ENCODE data around the gene AEN.

The AEN gene

DNA sequence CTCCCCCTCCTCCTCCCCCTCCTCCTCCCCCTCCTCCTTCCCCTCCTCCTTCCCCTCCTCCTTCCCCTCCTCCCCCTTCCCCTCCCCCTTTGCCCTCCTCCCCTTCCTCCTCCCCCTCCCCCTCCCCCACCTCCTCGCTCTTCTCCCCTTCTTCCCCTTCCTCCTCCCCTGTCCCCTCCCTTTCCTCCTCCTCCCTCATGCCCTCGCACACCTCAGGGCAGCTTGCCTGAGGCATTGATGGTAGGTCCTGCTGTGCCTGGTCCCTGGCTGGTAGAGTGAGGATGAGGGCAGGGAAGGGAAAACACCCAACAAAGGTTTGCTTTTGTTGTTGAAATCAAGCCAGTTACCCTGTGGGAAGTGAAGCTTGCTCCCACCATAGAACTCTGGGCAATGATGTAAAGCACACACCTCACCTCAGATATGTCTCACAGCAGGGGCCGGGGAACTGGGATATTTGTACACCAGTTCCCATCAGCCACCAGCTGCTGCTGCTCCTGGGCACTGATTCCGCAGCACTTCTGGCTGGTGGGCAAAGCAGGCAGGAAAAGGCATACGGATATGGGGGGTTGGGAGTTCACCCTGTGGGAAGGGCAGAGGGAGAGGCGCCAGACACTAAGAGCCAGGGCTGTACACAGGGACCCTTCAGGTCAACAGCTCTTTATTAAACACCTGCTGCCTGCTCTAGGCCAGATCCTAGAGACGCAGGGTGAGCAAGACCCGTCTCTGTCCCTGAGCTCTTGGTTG lies 31.5 kb downstream of the AEN start:
- no peak for DNase-seq

DNA sequence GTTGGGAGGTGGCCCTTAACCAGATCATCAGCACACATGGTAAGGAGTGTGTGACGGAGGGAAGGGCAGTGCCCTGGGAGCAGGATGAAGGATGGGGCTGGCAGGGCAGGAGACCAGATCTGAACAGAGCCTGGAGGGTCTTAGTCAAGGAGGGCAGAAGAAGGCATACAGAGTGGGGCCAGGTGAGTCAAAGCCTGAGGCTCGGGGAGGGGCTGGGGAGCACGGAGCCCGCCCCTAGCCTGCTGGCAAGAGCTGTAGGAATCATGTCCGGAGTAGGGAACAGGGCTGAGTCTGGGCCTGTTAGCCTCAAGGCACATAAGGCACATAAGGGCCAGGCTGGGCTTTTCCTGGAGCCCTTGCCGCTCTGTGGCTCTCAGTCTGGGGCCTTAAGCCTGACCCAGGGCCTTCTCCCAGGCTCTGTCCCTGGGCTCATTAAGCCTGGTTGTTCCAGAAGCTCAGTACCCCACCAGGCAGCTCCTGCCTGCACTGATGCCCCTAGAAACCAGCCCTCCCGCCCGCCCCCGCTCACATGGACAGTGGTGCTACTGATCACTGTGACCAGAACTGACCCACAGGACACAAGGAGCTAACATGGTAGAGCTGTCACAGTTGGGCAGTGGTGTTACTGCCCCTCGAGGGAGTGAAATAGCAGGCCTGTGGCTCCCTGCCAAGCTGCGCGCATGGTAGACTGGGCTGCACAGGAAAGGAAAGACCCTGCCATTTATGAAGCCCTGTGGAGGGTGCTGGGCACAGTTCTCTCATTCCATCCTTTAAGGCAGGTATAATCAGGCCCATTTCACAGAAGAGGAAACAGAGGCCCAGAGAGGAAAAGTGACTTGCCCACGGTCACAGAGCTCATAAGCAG lies 32.3 kb downstream of the AEN start:
- DNase-seq = no peak

DNA sequence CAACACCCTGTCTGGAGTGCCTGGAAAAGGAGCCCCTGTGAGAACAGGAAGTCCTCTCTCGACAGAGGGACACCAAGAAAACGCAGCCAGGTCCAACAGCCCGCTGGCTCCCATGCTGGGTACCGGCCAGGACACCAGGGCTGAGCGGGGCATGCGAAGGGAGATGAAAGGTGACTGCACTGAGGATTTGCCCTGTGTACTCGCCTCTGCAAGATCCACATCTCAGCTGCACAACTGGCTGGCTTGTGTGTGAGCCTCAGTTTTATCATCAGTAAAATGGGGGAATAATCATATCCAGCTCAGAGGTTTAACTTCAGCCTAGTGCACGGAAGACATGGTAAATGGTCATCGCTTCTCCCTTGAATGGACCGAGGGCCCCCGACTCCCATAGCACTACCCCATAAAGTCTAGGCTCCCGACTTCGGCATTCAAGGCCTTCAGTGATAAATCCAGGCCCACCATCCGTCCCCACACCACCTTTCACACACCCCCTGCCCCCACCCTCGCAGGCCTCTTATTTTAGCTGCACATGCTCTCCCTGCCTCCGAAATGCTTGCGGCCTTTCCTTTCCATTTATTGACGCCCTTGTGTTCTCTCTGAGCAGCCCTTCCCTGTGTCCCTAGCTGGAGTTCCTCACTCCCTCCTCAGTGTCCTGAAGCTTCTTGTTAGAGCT lies 33.4 kb downstream of the AEN start:
- no peak for DNase-seq

DNA sequence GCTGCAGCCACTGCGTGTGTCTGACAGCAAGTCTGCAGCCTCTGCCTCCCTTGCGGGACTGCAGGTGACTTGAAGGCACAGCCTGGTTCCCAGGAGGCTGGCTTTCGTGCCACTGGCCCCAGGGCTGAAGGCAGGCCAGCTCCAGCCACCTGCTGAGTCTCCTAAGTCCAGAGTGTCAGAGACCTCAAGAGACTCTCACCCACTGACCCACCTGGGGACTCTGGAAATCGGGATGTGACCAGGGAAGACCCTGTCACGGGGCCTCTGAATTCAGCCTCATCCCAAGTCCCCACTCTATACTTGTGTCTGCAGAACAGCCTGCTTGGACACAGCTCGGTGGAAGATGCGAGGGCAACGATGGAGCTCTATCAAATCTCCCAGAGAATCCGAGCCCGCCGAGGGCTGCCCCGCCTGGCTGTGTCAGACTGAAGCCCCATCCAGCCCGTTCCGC lies 34.0 kb downstream of the AEN start:
- DNase-seq = no peak

DNA sequence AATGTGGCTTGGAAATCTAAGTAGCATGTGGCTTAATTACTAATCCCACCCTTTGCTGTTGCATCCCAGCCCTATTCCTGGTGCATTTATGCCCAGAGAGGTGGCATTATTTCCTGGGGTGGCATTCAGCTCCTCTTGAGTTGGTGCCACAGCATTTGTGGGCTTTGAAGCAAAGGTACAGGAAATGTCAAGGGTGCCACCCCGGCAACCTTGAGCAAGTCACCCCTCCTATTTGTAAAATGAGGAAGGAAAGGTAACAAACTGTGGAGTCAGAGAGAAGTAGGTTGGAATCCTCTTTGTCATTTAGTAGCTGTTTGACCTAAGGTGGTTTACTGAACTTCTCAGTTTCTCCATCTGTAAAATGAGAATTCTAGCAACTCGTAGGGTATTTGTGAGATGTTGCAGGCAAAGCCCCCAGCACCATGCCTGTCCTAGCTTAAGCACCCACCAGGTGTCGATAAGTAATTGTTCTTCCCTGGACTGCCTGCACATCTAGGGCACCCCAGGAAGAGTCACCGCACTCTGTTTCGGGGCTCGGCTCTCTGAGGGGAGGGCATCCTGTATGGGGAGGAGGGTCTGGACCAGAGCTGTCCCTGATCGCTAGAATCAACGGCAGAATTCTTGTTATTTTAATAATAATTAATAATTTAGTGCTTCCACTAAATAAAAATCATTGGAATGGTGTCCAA lies 34.8 kb downstream of the AEN start:
- no peak for DNase-seq

DNA sequence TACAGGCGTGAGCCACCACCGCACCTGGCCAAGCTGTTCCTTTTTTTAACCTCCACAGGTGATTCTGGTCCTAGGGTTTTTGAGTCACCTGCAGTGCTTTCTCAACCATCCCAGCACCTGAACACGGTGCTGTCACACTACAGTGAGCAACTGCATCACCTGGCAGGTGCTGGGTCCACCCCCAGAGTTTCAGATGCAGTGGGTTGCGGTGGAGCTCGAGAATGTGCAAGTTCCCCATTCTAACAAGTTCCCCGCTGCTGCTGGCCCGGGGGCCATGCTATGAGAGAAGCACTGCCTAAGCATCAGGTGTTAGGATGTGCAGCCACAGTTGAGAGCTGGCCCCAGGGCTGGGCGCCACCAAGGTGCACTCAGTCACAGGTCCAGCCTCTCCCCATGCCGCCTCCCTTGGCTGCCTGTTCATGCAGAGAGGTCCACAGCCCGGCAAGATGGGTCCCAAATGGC lies 35.7 kb downstream of the AEN start:
- no peak for DNase-seq

DNA sequence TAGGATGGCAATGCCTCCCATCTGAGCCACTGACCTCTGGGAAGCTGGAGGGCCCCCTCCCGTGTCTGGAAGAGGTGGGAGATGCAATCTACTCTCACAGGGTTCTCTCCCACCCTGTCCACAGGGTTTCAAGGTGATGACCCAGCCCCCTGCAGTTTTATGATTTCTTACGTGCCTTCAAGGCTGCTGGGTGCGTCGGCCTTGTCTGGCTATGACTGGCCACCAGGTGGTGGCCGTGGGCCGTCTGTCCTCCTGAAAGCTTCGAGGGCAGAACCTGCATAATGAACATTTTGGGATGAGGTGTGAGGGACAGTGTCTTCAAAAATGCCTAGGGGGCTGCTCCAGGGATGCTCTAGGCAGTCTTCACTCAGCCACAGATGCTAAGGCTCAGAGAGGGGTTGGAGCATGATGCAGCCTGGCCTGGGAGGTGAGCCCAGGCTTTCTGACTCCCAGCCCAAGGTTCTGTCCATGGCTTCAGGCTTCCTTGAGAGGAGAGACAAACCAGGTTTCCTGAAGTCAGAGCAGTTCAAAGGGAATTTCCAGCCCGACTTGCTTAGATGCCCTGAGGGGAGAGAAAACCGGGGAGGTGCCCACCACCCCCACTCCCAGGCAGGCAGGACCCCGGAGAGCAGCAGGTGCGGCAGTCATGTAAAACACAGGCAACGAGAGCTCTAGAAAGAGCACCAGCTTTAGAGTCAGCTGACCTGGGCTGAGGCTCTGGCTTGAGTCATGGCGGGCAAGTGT lies 36.4 kb downstream of the AEN start:
- DNase-seq = no peak

DNA sequence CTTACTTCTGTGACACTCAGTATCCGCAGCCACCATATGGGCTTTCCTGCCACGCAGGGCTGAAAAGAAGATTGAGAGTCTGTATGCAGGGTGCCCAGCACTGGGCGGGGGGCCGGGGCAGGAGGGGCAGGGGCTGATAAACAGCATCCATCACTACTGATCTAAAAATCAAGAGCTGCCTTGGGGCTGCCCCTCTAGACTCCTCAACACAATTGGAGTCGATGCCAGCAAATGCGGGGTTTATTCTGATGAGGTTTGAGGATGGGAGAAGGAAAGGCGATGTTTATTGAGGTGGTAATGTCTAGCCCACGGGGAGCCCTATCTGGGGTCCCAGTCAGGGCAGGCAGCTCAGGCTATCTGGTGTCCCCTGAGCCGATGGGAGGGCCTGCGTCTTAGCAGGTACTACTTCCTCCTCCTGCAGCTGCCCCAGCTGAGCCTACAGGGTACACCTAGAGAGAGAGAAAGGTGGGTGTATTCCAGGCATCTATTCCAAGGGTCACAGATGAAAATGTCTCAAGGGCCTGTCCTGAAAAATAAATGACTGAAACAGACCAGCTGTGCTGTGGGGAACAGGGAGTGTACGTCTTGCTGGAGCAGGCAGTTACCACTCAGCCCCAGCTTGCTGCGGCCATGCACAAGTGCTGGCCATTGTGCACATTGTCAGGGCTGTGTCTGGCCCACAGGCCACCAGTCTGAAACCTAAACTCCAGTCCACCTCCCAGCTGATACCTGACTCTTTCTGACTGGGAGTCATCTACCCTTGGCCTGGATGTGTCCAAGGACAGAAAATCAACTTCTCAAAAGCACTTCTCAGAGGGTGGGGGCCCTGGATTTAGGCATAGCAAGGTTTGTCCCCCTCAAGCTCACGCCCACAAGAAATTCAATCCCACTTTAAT lies 37.2 kb downstream of the AEN start:
- no peak for DNase-seq

DNA sequence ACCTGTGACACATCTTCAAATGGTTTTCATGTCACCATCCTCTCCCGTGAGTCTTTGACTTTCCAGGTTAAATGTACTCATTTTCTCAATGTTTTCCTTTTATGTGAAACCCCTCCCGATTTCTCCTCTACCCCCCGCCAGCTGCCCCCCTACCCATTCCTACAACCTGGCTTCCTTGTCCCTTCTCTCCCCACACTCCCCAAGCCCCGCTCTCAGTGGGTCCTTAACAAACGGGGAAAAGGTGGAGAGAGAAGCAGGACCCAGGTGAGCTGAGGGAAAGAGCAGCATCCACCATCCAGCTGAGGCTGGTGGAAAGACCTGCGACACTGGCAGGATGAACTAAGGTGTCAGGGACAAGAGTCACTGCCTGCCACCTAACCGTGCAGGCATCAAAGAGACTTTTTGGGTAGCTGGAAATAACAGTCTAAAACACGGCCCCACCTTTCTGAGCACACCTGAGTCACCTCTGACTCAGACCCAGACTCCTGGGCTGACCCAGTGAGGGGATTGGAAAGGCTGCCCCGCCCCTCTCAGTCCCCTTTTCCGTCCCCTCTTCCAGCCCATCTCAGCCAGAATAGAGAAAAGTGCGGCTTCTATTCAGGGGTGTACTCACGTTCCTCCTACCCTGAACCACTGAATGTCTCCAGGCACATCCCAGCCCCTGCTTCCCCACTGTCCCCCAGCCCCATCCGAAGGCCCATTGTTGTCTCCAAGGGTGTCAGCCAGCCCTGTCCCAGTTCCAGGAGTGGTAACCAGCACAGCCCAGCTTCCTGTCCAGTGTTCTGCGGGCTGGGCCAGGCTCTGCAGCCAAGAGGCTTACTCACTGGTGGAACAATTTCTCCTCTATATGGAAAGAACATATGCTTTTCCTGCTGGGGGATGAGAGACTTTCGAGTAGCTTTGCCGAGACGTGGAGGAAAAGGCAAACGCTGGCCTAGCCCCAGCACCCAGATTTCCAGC lies 38.1 kb downstream of the AEN start:
- DNase-seq = no peak

DNA sequence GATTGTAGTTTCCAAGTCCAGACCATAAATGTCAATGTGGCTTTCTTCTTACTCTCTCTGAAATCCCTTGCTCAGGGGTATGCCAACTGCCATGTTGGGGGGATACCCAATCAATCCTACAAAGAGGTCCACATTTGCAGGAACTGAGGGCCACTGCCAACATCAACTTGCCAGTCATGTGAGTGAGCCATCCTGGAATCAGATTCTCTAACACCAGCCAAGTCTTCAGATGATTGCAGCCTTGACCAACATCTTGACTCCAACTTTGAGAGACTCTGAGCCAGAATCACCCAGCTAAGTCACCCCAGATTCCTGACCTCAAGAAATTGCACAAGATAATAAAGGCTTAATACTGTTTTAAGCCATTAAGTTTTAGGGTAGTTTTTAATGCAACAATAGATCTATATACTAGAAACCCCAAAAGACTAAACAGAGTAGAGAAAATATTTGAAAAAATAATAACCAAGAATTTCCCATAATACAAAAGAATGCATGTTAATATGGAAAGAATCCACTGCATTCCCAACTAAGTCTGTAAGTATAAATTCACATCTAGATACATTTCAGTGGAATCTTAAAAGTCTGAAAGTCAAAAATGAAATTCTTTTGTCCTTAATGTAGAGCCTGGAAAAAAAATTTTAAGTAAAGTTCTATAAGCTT lies 40.0 kb downstream of the AEN start:
- DNase-seq = no peak

DNA sequence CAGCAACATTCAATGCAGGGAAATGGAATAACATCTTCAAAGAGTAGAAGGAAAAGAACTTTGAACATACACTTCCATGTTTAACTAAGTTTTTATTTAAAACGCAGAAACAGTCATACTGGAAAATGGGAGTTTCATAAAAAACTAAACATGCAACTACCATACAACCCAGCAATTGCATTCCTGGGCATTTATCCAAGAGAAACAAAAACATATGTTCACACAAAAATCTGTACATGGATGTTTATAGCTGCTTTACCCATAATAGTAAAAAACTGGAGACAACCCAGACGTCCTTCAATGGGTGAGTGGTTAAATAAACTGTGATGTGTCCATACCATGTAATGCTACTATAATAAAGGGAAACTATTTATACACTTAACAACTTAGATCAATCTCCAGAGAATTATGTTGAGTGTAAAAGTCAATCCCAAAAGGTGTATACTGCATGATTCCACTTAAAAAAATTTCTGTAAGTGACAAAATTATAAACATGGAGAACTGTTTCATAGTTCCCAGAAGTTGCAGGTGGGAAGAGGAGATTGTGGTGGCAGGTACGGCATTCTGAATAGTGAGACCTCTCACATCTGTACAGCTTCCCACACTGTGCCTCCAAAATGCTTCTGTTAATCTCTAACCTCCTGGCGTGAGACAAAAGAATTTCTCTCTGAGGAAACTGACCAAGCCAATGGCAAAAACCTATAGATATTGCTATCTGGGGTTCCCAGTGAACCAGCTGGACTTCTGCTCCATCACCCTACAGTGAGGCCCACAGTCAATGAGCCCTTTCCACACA lies 40.8 kb downstream of the AEN start:
- DNase-seq = no peak

DNA sequence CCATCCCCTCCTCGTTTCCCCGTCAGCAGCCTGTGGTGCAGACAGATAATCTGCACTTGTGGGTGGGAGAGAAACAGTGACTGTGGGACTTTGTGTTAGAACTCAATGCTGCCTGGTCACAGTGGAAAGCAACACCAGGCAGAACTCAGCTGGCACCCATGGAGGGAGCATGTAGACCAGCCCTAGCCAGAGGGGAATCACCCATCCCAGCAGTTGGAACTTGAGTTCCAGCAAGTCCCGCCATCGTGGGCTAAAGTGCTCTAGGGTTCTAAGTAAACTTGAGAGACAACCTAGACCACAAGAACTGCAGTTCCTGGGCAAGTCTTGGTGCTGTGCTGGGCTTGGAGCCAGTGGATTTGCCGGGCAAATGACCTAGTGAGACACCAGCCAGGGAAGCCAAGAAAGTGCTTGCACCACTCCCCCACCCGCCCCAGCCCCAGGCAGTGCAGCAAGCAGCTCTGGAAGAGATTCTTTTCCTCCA lies 42.0 kb downstream of the AEN start:
- no peak for DNase-seq

DNA sequence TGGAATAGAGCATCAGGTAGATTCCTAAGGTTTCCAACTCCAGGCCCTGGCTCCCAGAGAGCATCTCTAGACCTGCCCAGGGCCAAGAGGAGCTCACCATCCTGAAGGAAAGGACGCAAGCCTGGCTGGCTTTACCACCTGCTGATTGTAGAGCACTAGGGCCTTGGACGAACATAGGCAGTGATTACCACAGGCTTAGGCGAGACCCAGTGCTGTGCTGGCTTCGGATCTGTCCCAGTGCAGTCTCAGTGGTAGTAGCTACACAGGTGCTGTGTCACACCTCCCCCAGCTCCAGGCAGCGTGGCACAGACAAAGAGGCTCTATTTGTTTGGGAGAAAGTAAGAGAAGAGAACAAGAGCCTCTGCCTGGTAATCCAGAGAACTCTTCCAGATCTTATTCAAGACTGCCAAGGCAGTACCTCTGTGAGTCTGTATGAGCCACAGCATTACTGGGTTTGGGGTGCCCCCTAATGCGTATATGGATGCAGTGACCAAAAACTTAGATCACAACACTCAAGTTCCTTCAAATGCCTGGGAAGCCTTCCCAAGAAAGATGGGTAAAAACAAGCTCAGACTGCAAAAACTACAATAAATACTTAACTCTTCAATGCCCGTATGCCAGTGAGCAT lies 43.1 kb downstream of the AEN start:
- DNase-seq = peak; percentile 28

DNA sequence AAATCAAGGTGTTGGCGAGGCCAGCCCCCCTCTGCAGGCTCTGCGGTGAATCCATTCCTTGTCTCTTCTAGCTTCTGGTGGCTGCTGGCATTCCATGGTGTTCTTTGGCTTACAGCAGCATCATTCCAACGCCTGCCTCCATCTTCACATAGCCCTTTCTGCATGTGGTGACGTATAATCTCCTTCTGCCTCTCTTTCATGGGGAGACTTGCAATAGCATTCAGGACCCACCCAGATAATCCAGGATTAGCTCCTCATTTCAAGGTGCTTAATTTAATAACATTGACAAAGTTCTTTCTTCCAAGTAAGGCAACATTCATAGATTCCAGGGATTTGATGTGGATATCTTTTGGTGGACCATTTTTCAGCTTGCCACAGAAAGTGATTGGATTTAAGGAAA lies 53.5 kb downstream of the AEN start:
- no peak for DNase-seq

DNA sequence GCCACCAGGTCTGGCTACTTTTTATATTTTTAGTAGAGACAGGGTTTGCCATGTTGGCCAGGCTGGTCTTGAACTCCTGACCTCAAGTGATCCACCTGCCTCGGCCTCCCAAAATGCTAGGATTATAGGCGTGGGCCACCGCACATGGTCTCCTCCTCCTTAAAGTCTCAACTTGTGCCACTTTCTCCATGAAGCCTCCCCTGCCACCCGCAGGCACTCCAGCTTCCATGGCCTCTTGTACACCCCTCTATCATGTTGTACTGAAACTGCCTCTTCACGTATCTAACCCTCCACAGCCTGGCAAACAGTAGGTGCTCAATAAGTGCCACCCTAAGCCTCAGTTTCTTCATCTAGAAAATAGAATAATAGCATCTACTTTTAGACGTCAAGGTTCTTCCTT lies 57.6 kb downstream of the AEN start:
- DNase-seq = no peak

DNA sequence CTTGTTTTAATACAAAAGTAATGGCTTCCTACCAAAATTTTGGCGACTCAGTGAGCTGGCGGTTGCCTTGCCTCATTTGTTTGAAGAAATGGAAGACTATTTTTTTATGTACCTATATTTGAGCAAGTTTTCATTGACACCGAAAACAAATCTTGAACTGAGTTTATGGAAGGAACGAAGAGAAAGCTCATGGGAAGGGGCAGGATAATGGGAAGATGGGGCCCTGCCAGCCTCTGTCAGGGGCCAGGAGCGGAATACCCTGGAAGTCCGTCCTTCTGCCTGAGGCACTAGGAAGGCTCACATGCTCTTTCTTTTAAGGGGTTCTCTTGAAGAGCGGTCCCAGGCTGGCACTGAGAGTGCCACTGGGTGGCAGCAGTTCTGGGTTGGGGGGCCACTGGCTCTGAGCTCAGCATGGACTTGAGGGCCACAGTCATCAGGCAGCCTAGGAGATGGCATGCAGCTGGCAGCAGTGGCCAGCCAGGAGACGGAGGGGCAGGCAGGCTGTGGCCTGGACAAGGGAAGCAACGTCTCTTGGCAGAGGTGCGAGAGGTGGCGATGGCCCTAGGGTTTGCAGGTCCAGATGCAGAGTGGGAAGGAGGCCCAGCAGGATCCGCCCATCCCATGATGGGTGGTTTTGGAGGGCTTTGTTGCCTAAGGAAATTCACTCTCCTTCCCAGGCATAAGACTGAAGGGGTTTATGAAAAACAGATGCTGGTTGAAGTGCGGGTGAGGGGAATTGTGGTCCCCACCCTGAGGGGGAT lies 59.3 kb downstream of the AEN start:
- DNase-seq = no peak

DNA sequence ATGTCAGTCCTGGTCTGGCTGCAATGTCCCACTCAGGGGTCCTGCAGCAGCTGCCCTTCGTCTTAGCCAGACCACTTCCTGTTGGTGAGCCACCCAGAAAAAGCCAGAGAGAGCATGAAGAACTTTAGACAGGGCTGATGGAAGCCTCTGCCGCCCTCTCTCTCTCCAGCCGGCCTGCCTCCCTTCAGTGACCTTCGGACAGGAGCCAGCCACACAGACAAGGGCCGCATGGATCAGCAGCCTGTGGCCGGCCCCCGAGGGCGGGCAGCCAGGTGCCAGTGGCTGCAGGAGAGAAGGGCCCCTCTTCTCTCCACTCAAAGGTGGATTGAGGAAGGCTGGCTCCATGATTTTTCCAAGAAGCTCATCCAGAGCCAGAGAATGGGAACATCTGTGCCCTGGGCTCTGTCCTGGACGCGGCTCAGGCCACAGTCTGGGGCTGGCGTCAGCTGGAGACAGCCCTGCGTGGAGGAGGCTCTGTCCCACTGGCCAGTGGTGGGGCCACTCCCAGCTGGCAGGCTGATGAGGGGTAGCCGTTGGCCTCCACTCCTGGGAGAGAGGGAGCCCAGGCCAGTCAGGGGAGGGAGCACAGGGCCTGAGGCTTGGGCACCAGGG lies 60.6 kb downstream of the AEN start:
- DNase-seq = no peak
